A673 (cell line): Measurements from ENCODE around the gene KIR2DL4. TPM values are rescaled to one million over a fixed set of nuclear protein-coding genes. Genes with fewer than 3 reads are reported as not detected.

Source experiments
- total RNA-seq: library from RNA; stranded (reverse); gene quantifications from 2 replicates; pipeline ENCODE4 v1.2.3, GENCODE V29; 2021

Gene KIR2DL4
- total RNA-seq, 1 experiment from 2014 or later: not detected

Other genes starting within 250 kb of the KIR2DL4 start
- not detected in 2 replicates for gene LILRA2, start 229.8 kb upstream of the KIR2DL4 start, total RNA-seq
- gene LILRA1, start 210.0 kb upstream of the KIR2DL4 start, total RNA-seq: not detected in 2 replicates
- not detected in 2 replicates for gene LILRB1, start 173.1 kb upstream of the KIR2DL4 start, total RNA-seq
- gene LILRB4, start 140.6 kb upstream of the KIR2DL4 start, total RNA-seq: not detected in 2 replicates
- gene KIR3DL3, start 79.2 kb upstream of the KIR2DL4 start, total RNA-seq: not detected in 2 replicates
- gene KIR2DL3, start 65.1 kb upstream of the KIR2DL4 start, total RNA-seq: not detected in 2 replicates
- gene KIR2DL1, start 33.8 kb upstream of the KIR2DL4 start, total RNA-seq: not detected in 2 replicates
- not detected in 2 replicates for gene KIR3DL1, start 12.9 kb downstream of the KIR2DL4 start, total RNA-seq
- not detected in 2 replicates for gene KIR2DS4, start 29.1 kb downstream of the KIR2DL4 start, total RNA-seq
- not detected in 2 replicates for gene KIR3DL2, start 46.8 kb downstream of the KIR2DL4 start, total RNA-seq
- gene FCAR, start 70.6 kb downstream of the KIR2DL4 start, total RNA-seq: not detected in 2 replicates
- not detected in 2 replicates for gene NCR1, start 102.5 kb downstream of the KIR2DL4 start, total RNA-seq
- not detected in 2 replicates for gene NLRP7, start 143.9 kb downstream of the KIR2DL4 start, total RNA-seq
- gene NLRP2, start 162.8 kb downstream of the KIR2DL4 start, total RNA-seq: 34.1 and 41.9 TPM in 2 replicates
- 0.22 TPM in 1 of 2 replicates, not detected in the other for gene GP6, start 234.7 kb downstream of the KIR2DL4 start, total RNA-seq